Astrocyte (in vitro differentiated cells and primary cell): ENCODE measurements around the gene SH2D6. TPM values are rescaled to one million over a fixed set of nuclear protein-coding genes. Genes with fewer than 3 reads are reported as not detected.

Source experiments
- DNase-seq: peaks from one replicate; pipeline ENCODE4 v3.0.0-alpha.2; 2010; ENCODE audit warnings: low read depth
- FAIRE-seq: peaks from 2 replicates; lab custom pipeline; 2011; peaks lifted over from hg19 to GRCh38; lab: Jason Lieb, UNC
- H2AFZ ChIP-seq: 2 replicates; pipeline ENCODE4 v1.6.0; 2012; ENCODE audit warnings: low read depth, low read length, inconsistent platforms
- H3K27ac ChIP-seq: 2 replicates; pipeline ENCODE4 v1.5.1; 2011; ENCODE audit warnings: low read depth, low read length, inconsistent platforms
- H3K27me3 ChIP-seq: 2 replicates; pipeline ENCODE4 v1.6.0; 2011; ENCODE audit warnings: low read length, inconsistent platforms; ENCODE audit not compliant: insufficient read depth
- H3K36me3 ChIP-seq: 2 replicates; pipeline ENCODE4 v1.5.1; 2011; ENCODE audit warnings: low read length, inconsistent platforms; ENCODE audit not compliant: insufficient read depth
- H3K4me1 ChIP-seq: 2 replicates; pipeline ENCODE4 v1.5.1; 2011; ENCODE audit warnings: low read length, inconsistent platforms; ENCODE audit not compliant: insufficient read depth
- H3K4me2 ChIP-seq: 2 replicates; pipeline ENCODE4 v1.6.0; 2012; ENCODE audit warnings: low read length, inconsistent platforms
- H3K4me3 ChIP-seq: 2 replicates; pipeline ENCODE4 v1.5.1; 2011; ENCODE audit warnings: low read depth, mild to moderate bottlenecking, low read length, inconsistent platforms; ENCODE audit not compliant: insufficient read depth
- H3K79me2 ChIP-seq: 2 replicates; pipeline ENCODE4 v1.6.0; 2012; ENCODE audit warnings: mild to moderate bottlenecking, low read length, inconsistent platforms; ENCODE audit not compliant: insufficient read depth
- H3K9ac ChIP-seq: 2 replicates; pipeline ENCODE4 v1.6.0; 2012; ENCODE audit warnings: mild to moderate bottlenecking, low read length, inconsistent platforms
- H3K9me3 ChIP-seq: 2 replicates; pipeline ENCODE4 v1.5.1; 2012; ENCODE audit warnings: low read depth, mild to moderate bottlenecking, low read length, inconsistent platforms; ENCODE audit not compliant: insufficient read depth
- H4K20me1 ChIP-seq: 2 replicates; pipeline ENCODE4 v1.6.0; 2012; ENCODE audit warnings: low read length, inconsistent platforms; ENCODE audit not compliant: insufficient read depth
- H3K27ac Mint-ChIP-seq: one replicate; pipeline ENCODE4 v1.8.0; 2021; ENCODE audit warnings: mild to moderate bottlenecking, mixed read lengths; ENCODE audit not compliant: unreplicated experiment
- H3K27me3 Mint-ChIP-seq: one replicate; pipeline ENCODE4 v1.8.0; 2021; ENCODE audit warnings: low read depth, mixed read lengths; ENCODE audit not compliant: unreplicated experiment
- H3K36me3 Mint-ChIP-seq: one replicate; pipeline ENCODE4 v1.8.0; 2021; ENCODE audit warnings: low read depth, mixed read lengths; ENCODE audit not compliant: unreplicated experiment
- H3K4me1 Mint-ChIP-seq: one replicate; pipeline ENCODE4 v1.8.0; 2021; ENCODE audit warnings: low read depth, mixed read lengths; ENCODE audit not compliant: unreplicated experiment
- H3K4me3 Mint-ChIP-seq: one replicate; pipeline ENCODE4 v1.8.0; 2021; ENCODE audit warnings: mild to moderate bottlenecking, moderate library complexity, mixed read lengths; ENCODE audit not compliant: unreplicated experiment
- H3K9me3 Mint-ChIP-seq: one replicate; pipeline ENCODE4 v1.8.0; 2021; ENCODE audit warnings: mild to moderate bottlenecking, mixed read lengths; ENCODE audit not compliant: unreplicated experiment
- EZH2 ChIP-seq: IDR thresholded peaks from 2 replicates; pipeline ENCODE4 v1.6.1; 2012; ENCODE audit warnings: mild to moderate bottlenecking, low read length, inconsistent platforms; ENCODE audit not compliant: insufficient read depth
- total RNA-seq: library from RNA; stranded (reverse); gene quantifications from 2 replicates; pipeline ENCODE4 v1.2.1, GENCODE V29; 2021
- TF ChIP-seq, protein P1 (sequence below): IDR thresholded peaks from 2 replicates; pipeline ENCODE4 v1.5.1; 2011; ENCODE audit warnings: low read depth, mild to moderate bottlenecking, inconsistent platforms, low read length, moderate library complexity; ENCODE audit not compliant: insufficient read depth

Gene SH2D6
- total RNA-seq, 1 donor from 2014 or later: 0.64 TPM

DNA sequence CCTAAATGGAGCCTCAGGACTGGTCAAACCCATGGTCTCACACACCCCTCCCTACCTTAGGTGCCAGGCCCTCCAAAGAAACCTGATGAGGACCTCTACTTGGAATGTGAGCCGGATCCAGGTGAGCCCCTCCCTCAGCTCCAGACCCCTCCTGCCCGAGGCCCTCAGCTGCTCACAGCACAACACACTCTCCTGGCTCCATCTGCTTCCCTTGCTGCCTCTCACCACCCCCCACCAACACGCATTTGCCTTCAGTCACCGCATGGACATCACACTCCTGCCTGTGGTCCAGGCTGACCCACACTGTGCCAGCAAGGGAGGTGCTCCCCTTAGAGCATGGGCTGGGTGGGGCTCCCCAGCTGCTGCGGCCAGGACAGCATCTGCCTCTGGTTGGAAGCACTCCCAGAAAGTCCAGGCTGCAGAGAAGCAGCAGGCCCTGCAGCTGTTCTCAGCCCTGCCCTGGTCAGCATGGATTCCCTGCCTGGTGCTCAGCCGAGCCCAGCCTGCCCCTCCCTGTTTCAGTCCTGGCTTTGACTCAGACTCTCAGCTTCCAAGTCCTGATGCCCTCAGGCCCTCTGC lies 15.1 kb downstream of the SH2D6 start:
- no peaks in the 10 kb centered on the region for H3K9me3 ChIP-seq
- Mint-ChIP-seq H3K27me3 (peaks cover 2% of the 10 kb centered on the region), H3K36me3 (peaks cover 2% of the 10 kb centered on the region), H3K27ac (no peak overlapping the region), H3K4me3 (no peak overlapping the region), H3K4me1 (peaks cover 9% of the 10 kb centered on the region), H3K9me3 (no peaks in the 10 kb centered on the region)
- H3K4me2 ChIP-seq: no peak overlapping the region
- H3K27me3 ChIP-seq: no peaks in the 10 kb centered on the region
- no peak overlapping the region for H3K27ac ChIP-seq
- H3K4me1 ChIP-seq: peaks cover 26% of the 10 kb centered on the region
- H3K79me2 ChIP-seq: no peaks in the 10 kb centered on the region
- FAIRE-seq: no peak
- no peak overlapping the region for H3K4me3 ChIP-seq
- no peaks in the 10 kb centered on the region for H4K20me1 ChIP-seq
- peak overlapping the region; percentile 23 for H2AFZ ChIP-seq
- no peaks in the 10 kb centered on the region for H3K36me3 ChIP-seq
- DNase-seq: peak; percentile 90
- H3K9ac ChIP-seq: peak overlapping the region; percentile 10
- no peak for TF ChIP-seq EZH2
- TF ChIP-seq, protein P1, sequence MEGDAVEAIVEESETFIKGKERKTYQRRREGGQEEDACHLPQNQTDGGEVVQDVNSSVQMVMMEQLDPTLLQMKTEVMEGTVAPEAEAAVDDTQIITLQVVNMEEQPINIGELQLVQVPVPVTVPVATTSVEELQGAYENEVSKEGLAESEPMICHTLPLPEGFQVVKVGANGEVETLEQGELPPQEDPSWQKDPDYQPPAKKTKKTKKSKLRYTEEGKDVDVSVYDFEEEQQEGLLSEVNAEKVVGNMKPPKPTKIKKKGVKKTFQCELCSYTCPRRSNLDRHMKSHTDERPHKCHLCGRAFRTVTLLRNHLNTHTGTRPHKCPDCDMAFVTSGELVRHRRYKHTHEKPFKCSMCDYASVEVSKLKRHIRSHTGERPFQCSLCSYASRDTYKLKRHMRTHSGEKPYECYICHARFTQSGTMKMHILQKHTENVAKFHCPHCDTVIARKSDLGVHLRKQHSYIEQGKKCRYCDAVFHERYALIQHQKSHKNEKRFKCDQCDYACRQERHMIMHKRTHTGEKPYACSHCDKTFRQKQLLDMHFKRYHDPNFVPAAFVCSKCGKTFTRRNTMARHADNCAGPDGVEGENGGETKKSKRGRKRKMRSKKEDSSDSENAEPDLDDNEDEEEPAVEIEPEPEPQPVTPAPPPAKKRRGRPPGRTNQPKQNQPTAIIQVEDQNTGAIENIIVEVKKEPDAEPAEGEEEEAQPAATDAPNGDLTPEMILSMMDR: no peak

DNA sequence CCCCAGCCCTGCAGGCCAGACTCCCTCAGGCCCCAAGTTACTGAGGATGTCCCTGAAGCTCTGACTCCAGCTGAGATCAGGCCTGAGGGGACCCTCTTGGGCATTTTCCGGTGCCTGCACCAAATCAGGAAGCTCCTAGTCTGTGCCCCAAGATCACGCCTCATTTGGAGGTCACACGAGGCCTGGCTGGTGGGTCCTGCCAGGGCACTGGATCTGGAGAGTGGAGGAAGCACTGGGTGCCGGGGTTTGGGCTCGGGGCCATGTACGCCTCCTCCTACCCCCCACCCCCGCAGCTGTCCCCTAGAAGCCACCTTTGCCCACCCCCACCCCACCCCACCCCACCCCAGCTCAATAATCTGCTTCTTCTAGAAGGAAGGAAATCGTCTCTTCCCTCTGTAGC lies 16.2 kb downstream of the SH2D6 start:
- no peak overlapping the region for H3K27ac ChIP-seq
- no peaks in the 10 kb centered on the region for H3K9me3 Mint-ChIP-seq
- peaks cover 9% of the 10 kb centered on the region for H3K4me1 Mint-ChIP-seq

More for the DNA sequence above, 16.2 kb downstream of the SH2D6 start:
- DNase-seq: no peak
- H3K4me3 ChIP-seq: no peak overlapping the region
- no peak overlapping the region for H3K27ac Mint-ChIP-seq
- no peaks in the 10 kb centered on the region for H3K9me3 ChIP-seq
- no peaks in the 10 kb centered on the region for H3K27me3 ChIP-seq
- peaks cover 2% of the 10 kb centered on the region for H3K36me3 Mint-ChIP-seq
- no peak overlapping the region for H3K4me2 ChIP-seq
- H4K20me1 ChIP-seq: no peaks in the 10 kb centered on the region
- no peak overlapping the region for H2AFZ ChIP-seq
- peaks cover 8% of the 10 kb centered on the region for H3K27me3 Mint-ChIP-seq
- no peak overlapping the region for H3K9ac ChIP-seq
- no peak overlapping the region for H3K4me3 Mint-ChIP-seq
- no peak for FAIRE-seq
- peaks cover 29% of the 10 kb centered on the region for H3K4me1 ChIP-seq
- no peaks in the 10 kb centered on the region for H3K36me3 ChIP-seq
- TF ChIP-seq EZH2: no peak
- TF ChIP-seq, protein P1: no peak
- H3K79me2 ChIP-seq: no peaks in the 10 kb centered on the region
